ENCODE results near the gene TRDMT1.

GRCh38 chr10:17140386-17140761, 61.1 kb downstream of the TRDMT1 start:
- TF ChIP-seq CTCF (conservative IDR thresholded peaks at IDR 0.05; ENCODE audit: low read length), result no peak
- no peak for TF ChIP-seq EZH2phosphoT487 (IDR thresholded peaks at IDR 0.05; ENCODE audit: borderline replicate concordance, low read depth, low read length)
